ENCODE measurements around the gene ZNF837. TPM values are rescaled to one million over a fixed set of nuclear protein-coding genes. Genes with fewer than 3 reads are reported as not detected.

The ZNF837 gene
- polyA plus RNA-seq: not detected in 2 replicates

GRCh38 chr19:58380662-58381459, at the start of gene ZNF837:
TSS of gene ZNF837 (minus strand) at chr19:58381030. CDS start at chr19:58369332, 11,698 bp downstream.

GRCh38 chr19:58408152-58409009, 27.6 kb upstream of the ZNF837 start, which contains the start of gene ZNF584:
TSS of gene ZNF584 (plus strand) at chr19:58408649. CDS start at chr19:58409148, 499 bp downstream.

GRCh38 chr19:58395220-58395978, 14.6 kb upstream of the ZNF837 start, which contains the start of gene RNF225:
TSS of gene RNF225 (plus strand) at chr19:58395656. CDS start at chr19:58396090, 434 bp downstream.

GRCh38 chr19:58386576-58387337, 5.9 kb upstream of the ZNF837 start, which contains the start of gene RPS5:
TSS of gene RPS5 (plus strand) at chr19:58387269. CDS start at chr19:58388138, 869 bp downstream.

GRCh38 chr19:58362272-58362994, 18.4 kb downstream of the ZNF837 start, which contains the start of gene ZNF497:
TSS of gene ZNF497 (minus strand) at chr19:58362751. CDS start at chr19:58357635, 5,116 bp downstream.

GRCh38 chr19:58352760-58353671, 27.8 kb downstream of the ZNF837 start, which contains the start of gene A1BG:
TSS of gene A1BG (minus strand) at chr19:58353492. CDS start at chr19:58353437, 55 bp downstream.

GRCh38 chr19:58326914-58327726, 53.7 kb downstream of the ZNF837 start, which contains the start of gene ZSCAN22:
TSS of gene ZSCAN22 (plus strand) at chr19:58326994. CDS start at chr19:58334803, 7,809 bp downstream.

Other genes with a start within 250 kb of the ZNF837 start
- 2.5 and 2.9 TPM in 2 replicates for gene ZNF329, start 230.2 kb downstream of the ZNF837 start, polyA plus RNA-seq
- 4.2 and 9.0 TPM in 2 replicates for gene ZNF274, start 198.0 kb downstream of the ZNF837 start, polyA plus RNA-seq
- gene ZNF544, start 152.1 kb downstream of the ZNF837 start, polyA plus RNA-seq: 18.3 and 31.5 TPM in 2 replicates
- gene ZNF8, start 102.1 kb downstream of the ZNF837 start, polyA plus RNA-seq: 0.55 and 1.3 TPM in 2 replicates
- gene ERVK3-1, start 75.7 kb downstream of the ZNF837 start, polyA plus RNA-seq: 113 and 115 TPM in 2 replicates
- gene ZSCAN22, start 54.0 kb downstream of the ZNF837 start, polyA plus RNA-seq: 0.51 TPM in 1 of 2 replicates, not detected in the other
- 0.66 TPM in 1 of 2 replicates, not detected in the other for gene A1BG, start 27.5 kb downstream of the ZNF837 start, polyA plus RNA-seq
- 0.09 and 0.14 TPM in 2 replicates for gene ZNF497, start 18.3 kb downstream of the ZNF837 start, polyA plus RNA-seq
- 419 and 449 TPM in 2 replicates for gene RPS5, start 6.2 kb upstream of the ZNF837 start, polyA plus RNA-seq
- gene RNF225, start 14.6 kb upstream of the ZNF837 start, polyA plus RNA-seq: not detected in 2 replicates
- gene ZNF584, start 27.6 kb upstream of the ZNF837 start, polyA plus RNA-seq: 3.9 and 8.9 TPM in 2 replicates
- gene ZNF132, start 59.1 kb upstream of the ZNF837 start, polyA plus RNA-seq: 1.0 and 2.4 TPM in 2 replicates
- 0.07 TPM in 1 of 2 replicates, not detected in the other for gene ZNF324B, start 70.6 kb upstream of the ZNF837 start, polyA plus RNA-seq
- gene ZNF324, start 86.0 kb upstream of the ZNF837 start, polyA plus RNA-seq: 0.94 and 2.4 TPM in 2 replicates
- gene ZNF446, start 95.3 kb upstream of the ZNF837 start, polyA plus RNA-seq: 1.5 and 2.1 TPM in 2 replicates
- 36.9 and 41.6 TPM in 2 replicates for gene SLC27A5, start 131.0 kb upstream of the ZNF837 start, polyA plus RNA-seq
- gene ZBTB45, start 138.8 kb upstream of the ZNF837 start, polyA plus RNA-seq: 0.29 and 0.50 TPM in 2 replicates
- gene TRIM28, start 163.0 kb upstream of the ZNF837 start, polyA plus RNA-seq: 25.8 and 31.4 TPM in 2 replicates
- gene CHMP2A, start 174.1 kb upstream of the ZNF837 start, polyA plus RNA-seq: 210 and 234 TPM in 2 replicates
- 6.2 and 12.5 TPM in 2 replicates for gene UBE2M, start 177.6 kb upstream of the ZNF837 start, polyA plus RNA-seq
- gene MZF1, start 192.3 kb upstream of the ZNF837 start, polyA plus RNA-seq: 1.3 and 2.5 TPM in 2 replicates

Measured in Purkinje cell (primary cell).